H1 (cell line): Measurements from ENCODE around the gene ISG20L2. TPM values are rescaled to one million over a fixed set of nuclear protein-coding genes. Genes with fewer than 3 reads are reported as not detected.

Experiments
- BACH1 ChIP-seq: IDR thresholded peaks from 2 replicates; pipeline ENCODE4 v1.6.1; 2012; ENCODE audit warnings: low read length, improper control_type of control experiment
- BRCA1 ChIP-seq: IDR thresholded peaks from 2 replicates; pipeline ENCODE4 v1.6.1; 2012; ENCODE audit warnings: low read depth, low read length, improper control_type of control experiment
- CTCF ChIP-seq, 3 experiments: IDR thresholded peaks; 1 replicate in 2 of 3; 2 replicates in 1 of 3; pipeline versions ENCODE4 v1.5.1 to v1.6.1; 2011; ENCODE audit warnings: low read length in 3 of 3, mild to moderate bottlenecking in 3 of 3, inconsistent platforms in 2 of 3, low read depth in 1 of 3, moderate library complexity in 1 of 3; ENCODE audit not compliant: insufficient read depth in 1 of 3; ENCODE audit errors: control extremely low read depth in 1 of 3
- EP300 ChIP-seq, 2 experiments: IDR thresholded peaks; 1 replicate in 1 of 2; 2 replicates in 1 of 2; pipeline ENCODE4 v1.6.1; 2011 to 2012; ENCODE audit warnings: low read depth in 2 of 2, low read length in 2 of 2, mild to moderate bottlenecking in 2 of 2, borderline replicate concordance in 1 of 2, inconsistent platforms in 1 of 2, moderate library complexity in 1 of 2
- HDAC6 ChIP-seq: IDR thresholded peaks from one replicate; pipeline ENCODE4 v1.7.1; 2012; ENCODE audit warnings: low read depth, mild to moderate bottlenecking, inconsistent platforms, low read length, moderate library complexity
- JUND ChIP-seq: IDR thresholded peaks from 2 replicates; pipeline ENCODE4 v1.6.1; 2011; ENCODE audit warnings: mild to moderate bottlenecking, improper control_type of control experiment, low read length
- KDM1A ChIP-seq: fragments of 200-600, 300-600 bp; sonication (generic); IDR thresholded peaks from 2 replicates; pipeline ENCODE4 v1.7.1; 2016; ENCODE audit warnings: mild to moderate bottlenecking, low read length, borderline replicate concordance
- KDM5A ChIP-seq: fragments of 200-600 bp; IDR thresholded peaks from 2 replicates; pipeline ENCODE4 v1.7.1; 2012; ENCODE audit warnings: mild to moderate bottlenecking, low read length, inconsistent platforms, mixed read lengths
- MAFK ChIP-seq: IDR thresholded peaks from 2 replicates; pipeline ENCODE4 v1.6.1; 2012; ENCODE audit warnings: low read depth, mild to moderate bottlenecking, improper control_type of control experiment, low read length
- MAX ChIP-seq: IDR thresholded peaks from 2 replicates; pipeline ENCODE4 v1.6.1; 2012; ENCODE audit warnings: inconsistent platforms
- NRF1 ChIP-seq: IDR thresholded peaks from 2 replicates; pipeline ENCODE4 v1.6.1; 2011; ENCODE audit warnings: mild to moderate bottlenecking, low read depth, low read length, improper control_type of control experiment
- RAD21 ChIP-seq, 2 experiments: IDR thresholded peaks in 1 of 2; conservative IDR thresholded peaks in 1 of 2; 2 replicates each; pipeline ENCODE4 v1.6.1; 2011; ENCODE audit warnings: low read depth in 2 of 2, low read length in 2 of 2, improper control_type of control experiment in 1 of 2, inconsistent platforms in 1 of 2, mild to moderate bottlenecking in 1 of 2, moderate library complexity in 1 of 2
- RBBP5 ChIP-seq: IDR thresholded peaks from 2 replicates; pipeline ENCODE4 v1.7.1; 2012; ENCODE audit warnings: low read depth, mild to moderate bottlenecking, inconsistent platforms, low read length, moderate library complexity, borderline replicate concordance
- RFX5 ChIP-seq: IDR thresholded peaks from 2 replicates; pipeline ENCODE4 v1.6.1; 2011; ENCODE audit warnings: low read depth, low read length, improper control_type of control experiment, borderline replicate concordance
- SAP30 ChIP-seq: fragments of 300-600 bp; sonication (generic); IDR thresholded peaks from 2 replicates; pipeline ENCODE4 v1.7.1; 2012; ENCODE audit warnings: low read length, moderate library complexity, mild to moderate bottlenecking, inconsistent platforms; ENCODE audit not compliant: insufficient read depth, insufficient replicate concordance
- SP1 ChIP-seq: IDR thresholded peaks from 2 replicates; pipeline ENCODE4 v1.6.1; 2011; ENCODE audit warnings: low read depth, low read length
- SP2 ChIP-seq: IDR thresholded peaks from 2 replicates; pipeline ENCODE4 v1.6.1; 2012; ENCODE audit warnings: mild to moderate bottlenecking, low read length, inconsistent platforms
- SRF ChIP-seq: IDR thresholded peaks from 2 replicates; pipeline ENCODE4 v1.6.1; 2011; ENCODE audit warnings: mild to moderate bottlenecking, low read depth, low read length, moderate library complexity
- SUZ12 ChIP-seq: fragments of 200-600 bp; sonication (generic); IDR thresholded peaks from 2 replicates; pipeline ENCODE4 v1.6.1; 2012; ENCODE audit warnings: mild to moderate bottlenecking, inconsistent platforms, low read length, moderate library complexity, mixed read lengths
- TAF7 ChIP-seq: optimal IDR thresholded peaks from 2 replicates; pipeline ENCODE3; 2011; ENCODE audit warnings: low read depth, mild to moderate bottlenecking, inconsistent platforms, low read length, moderate library complexity, borderline replicate concordance
- TBP ChIP-seq: IDR thresholded peaks from 2 replicates; pipeline ENCODE4 v1.6.1; 2011; ENCODE audit warnings: low read depth, low read length, improper control_type of control experiment
- ZNF274 ChIP-seq: IDR thresholded peaks from 2 replicates; pipeline ENCODE4 v1.7.0; 2012; ENCODE audit warnings: low read length, borderline replicate concordance; ENCODE audit errors: extremely low read depth
- polyA plus RNA-seq, 7 experiments: library from polyadenylated mRNA; depleted of rRNA in 3 of 7; stranded (reverse) in 5 of 7; unstranded in 2 of 7; fragments of >200 nt in 5 of 7; fragments of 200-250 nt in 2 of 7; gene quantifications; 1 replicate in 5 of 7; 2 replicates in 1 of 7; 4 replicates in 1 of 7; pipeline versions ENCODE4 v1.2.1 to v1.2.3, GENCODE V29; 2011 to 2013; ENCODE audit warnings: missing spikeins in 2 of 7, mixed read lengths in 2 of 7
- total RNA-seq: library from RNA; stranded (reverse); fragmentation: NEBNext Ultra II Directional; extraction: Animal tissue kit (Norgen Biotek cat#: 25700); gene quantifications from 2 replicates; pipeline ENCODE4 v1.2.1, GENCODE V29; 2021

The ISG20L2 gene
- total and polyA plus RNA-seq, 2 of the 8 experiments (the other 6 are each of a cell fraction or from before 2014, with no cell fraction given): 47.5 to 53.0 TPM

- peak; percentile 97 to 99 (median 98) for TF ChIP-seq CTCF (IDR thresholded peaks at IDR 0.05; ENCODE audit: control extremely low read depth in 1 of 3, insufficient read depth in 1 of 3, low read depth in 1 of 3, low read length in 3 of 3)
- TF ChIP-seq BRCA1: no peak
- TF ChIP-seq HDAC6: no peak
- TF ChIP-seq TAF7: no peak
- TF ChIP-seq NRF1: no peak
- TF ChIP-seq SP1: no peak
- TF ChIP-seq KDM5A: no peak
- no peak for TF ChIP-seq ZNF274
- no peak for TF ChIP-seq SRF
- no peak; the same call in 1 of the 2 replicates for TF ChIP-seq RFX5
- TF ChIP-seq SAP30: peak; percentile 81
- TF ChIP-seq SP2: no peak
- no peak for TF ChIP-seq BACH1
- no peak; the same call in 1 of the 2 replicates for TF ChIP-seq JUND
- TF ChIP-seq MAFK: no peak
- TF ChIP-seq EP300 (IDR thresholded peaks at IDR 0.05; ENCODE audit: borderline replicate concordance in 1 of 2, low read depth in 2 of 2, low read length in 2 of 2): no peak
- TF ChIP-seq KDM1A: no peak
- 0 out of 2 replicates have a peak, but pooled peaks have one; percentile 54 for TF ChIP-seq RBBP5
- peak; percentile 96 to 98 for TF ChIP-seq RAD21 (IDR thresholded peaks at IDR 0.05 in 1 of 2, conservative IDR thresholded peaks at IDR 0.05 in 1 of 2; ENCODE audit: low read depth in 2 of 2, low read length in 2 of 2)
- no peak for TF ChIP-seq SUZ12
- TF ChIP-seq MAX: peak; percentile 60; the same call in 1 of the 2 replicates
- no peak for TF ChIP-seq TBP
Measured at GRCh38 chr1:156725683-156726280, 2.8 kb downstream of the ISG20L2 start (continued).
